Stimulated activated CD8-positive, alpha-beta memory T cell treated with anti-CD3 and anti-CD28 coated beads, Interleukin-7, amount 100 ng/mL, for 24 hours (primary cell): Measurements from ENCODE around the gene MAP1LC3C.
"Not testable (repeated sequence)": the region's sequence is repeated elsewhere in the genome, so short reads cannot be mapped to it uniquely, and the experiment has no call there.

Experiments
- DNase-seq: peaks from one replicate; pipeline ENCODE4 v3.0.0-alpha.2; 2020; ENCODE audit warnings: low read depth

MAP1LC3C gene

DNA sequence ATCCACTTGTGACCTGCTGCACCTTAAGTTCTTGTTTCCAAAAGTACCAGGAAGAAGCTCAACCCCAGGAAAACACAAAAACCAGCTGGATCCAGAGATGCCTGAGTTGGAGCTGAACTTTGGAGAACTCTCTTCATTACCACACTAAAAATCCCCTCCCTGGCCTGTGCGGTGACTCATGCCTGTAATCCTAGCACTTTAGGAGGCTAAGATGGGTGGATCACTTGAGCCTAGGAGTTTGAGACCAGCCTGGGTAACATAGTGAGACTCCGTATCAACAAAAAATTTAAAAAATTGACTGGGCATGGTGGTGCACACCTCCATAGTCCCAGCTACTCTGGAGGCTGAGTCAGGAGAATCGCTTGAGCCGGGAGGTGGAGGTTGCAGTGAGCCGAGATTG lies 6.2 kb downstream of the MAP1LC3C start:
- no peak for DNase-seq

DNA sequence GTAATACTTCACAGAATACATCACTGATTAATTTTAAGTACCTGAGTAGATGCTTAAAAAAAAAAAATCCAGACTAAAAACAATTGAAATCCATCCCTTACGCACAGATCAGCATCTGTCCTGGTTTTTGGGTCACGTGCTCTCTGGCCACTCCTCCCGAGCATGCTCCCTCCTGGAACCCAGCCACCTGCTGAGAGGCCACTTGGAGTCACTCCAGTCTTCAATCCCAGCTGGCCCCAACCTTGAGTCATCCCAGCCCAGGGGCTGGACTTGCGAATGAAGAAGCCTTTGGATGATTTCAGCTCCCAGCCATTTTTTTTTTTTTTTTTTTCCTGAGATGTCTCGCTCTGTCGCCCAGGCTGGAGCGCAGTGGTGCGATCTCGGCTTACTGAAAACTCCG lies 8.9 kb downstream of the MAP1LC3C start:
- no peak for DNase-seq

DNA sequence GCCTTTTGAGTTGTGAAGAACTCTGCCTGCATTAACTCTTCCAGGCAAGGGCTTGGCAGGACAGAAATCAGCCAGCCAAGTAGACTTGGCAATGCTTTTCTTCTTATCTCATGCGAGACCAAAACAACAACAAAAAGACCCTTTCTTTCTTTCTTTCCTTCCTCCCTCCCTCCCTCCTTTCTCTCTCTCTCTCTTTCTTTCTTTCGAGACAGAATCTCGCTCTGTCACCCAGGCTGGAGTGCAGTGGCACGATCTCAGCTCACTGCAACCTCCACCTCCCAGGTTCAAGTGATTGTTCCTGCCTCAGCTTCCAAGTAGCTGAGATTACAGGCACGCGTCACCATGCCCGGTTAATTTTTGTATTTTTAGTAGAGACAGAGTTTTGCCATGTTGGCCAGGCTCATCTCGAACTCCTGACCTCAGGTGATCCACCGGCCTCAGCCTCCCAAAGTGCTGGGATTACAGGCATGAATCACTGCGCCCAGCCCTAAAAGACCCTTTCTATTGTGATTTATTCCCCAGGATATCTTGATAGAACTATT lies 10.4 kb downstream of the MAP1LC3C start:
- not testable (repeated sequence) for DNase-seq

DNA sequence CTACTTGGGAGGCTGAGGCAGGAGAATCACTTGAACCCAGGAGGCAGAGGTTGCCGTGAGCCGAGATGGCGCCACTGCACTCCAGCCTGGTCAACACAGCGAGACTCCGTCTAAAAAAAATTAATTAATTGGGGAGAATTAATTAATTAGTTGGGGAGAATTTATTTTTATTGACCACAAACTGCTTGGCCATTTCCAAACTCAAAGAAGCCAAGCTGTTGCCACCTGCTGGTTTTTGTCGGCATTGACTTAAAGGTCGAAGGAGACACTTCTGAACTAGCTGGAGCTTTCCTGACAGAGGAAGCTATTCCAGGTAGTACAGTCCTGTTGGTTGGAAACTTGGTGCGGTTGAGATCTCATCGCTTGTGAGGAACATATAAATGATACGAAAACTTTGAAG lies 13.1 kb downstream of the MAP1LC3C start:
- DNase-seq = no peak

DNA sequence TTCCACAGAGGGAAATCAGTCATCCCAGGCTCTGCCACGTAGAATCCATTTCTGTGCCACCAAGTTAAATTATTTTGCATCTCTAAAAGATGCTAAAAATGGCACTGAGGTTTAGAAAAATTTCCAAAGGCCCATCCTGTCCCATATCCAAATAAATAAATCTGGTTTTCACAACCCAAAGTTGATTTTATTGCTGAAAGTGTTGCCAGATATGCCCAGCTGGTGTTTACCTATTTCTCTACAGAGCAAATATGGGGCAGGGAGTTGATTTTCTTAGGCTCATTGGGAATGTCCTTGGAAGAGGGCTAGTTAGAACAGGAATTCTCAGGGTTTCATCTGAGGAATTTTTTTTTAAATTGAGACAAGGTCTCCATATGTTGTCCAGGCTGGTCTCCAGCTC lies 19.0 kb downstream of the MAP1LC3C start:
- DNase-seq = no peak

DNA sequence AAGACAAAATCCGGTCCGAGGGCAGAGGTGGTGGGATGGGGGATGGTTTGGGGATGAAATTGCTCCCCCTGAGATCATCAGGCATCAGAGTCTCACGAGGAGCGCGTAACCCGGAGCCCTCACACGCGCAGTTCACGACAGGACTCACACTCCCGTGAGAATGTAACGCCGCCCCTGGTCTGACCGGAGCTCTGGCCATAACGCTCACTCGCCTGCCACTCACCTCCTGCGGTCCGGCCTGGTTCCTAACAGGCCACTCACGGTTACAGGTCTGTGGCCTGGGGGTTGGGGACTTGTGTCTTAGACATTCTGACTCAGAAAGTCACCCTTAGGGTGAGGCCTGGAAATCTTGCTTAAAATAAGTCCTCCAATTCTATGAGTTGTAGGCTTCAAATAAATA lies 19.8 kb downstream of the MAP1LC3C start:
- no peak for DNase-seq

DNA sequence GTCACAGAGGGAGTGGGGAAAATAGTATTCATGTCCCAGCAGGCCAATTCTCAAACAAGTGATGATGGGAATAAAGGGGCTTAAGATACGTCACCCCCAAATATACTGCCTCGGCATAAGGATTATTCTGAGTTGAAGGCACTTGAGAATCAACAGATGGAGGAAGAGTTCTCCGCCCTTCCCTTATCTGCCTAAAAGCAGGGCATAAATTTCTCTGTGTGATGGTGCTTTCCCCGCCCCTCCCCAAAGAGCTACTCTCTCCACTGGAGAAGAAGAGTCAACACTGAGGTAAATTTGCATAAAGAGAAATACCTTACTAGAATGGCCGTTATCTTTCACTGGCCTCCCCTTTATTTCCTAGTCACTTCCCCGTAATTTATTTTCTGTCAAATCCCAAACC lies 22.7 kb downstream of the MAP1LC3C start:
- no peak for DNase-seq

DNA sequence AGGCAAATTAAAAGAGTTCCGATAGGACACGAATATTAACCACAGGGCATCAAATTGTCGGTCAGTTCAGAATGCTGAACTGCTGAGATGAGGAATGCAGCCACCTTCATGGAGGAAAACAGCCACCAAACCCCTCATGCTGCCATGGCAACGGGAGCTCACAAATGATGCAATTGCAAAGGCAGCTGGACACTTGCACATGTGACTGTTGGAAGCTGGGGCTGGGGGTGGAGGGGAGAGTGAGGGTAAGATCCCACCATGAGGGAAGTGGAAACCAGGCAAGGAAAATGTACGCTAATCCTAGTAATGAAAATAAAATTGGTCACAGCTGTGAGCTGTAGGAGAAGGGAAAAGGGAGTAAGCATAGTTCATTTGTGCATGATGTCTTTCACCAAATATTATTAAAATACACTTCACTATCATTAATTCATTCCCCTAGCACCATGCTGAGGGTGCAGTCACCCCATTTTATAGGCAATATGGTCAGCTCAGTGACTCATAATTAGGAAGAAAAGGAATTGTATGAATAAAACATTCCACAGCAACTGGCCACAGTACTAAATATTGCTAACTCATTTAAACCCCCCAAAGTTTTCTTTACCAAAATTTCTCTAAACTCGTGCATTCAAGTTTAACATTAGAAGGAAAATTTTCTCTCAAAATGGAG lies 26.1 kb downstream of the MAP1LC3C start:
- no peak for DNase-seq

DNA sequence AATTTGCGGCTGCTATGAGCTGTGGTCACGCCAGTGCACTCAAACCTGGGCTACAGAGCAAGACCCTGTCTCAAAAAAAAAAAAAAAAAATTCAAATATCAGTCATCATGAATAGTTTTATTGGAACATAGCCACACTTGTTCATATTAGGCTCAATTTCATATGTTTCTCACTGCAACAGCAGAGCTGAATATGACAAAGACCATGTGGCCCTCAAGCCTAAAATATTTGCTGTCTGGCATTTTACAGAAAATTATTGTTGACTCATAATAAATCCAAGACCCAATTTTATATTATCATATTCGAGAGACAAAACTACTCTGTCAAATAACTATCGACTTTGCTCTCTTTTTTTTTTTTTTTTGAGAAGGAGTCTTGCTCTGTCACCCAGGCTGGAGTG lies 30.3 kb downstream of the MAP1LC3C start:
- no peak for DNase-seq

DNA sequence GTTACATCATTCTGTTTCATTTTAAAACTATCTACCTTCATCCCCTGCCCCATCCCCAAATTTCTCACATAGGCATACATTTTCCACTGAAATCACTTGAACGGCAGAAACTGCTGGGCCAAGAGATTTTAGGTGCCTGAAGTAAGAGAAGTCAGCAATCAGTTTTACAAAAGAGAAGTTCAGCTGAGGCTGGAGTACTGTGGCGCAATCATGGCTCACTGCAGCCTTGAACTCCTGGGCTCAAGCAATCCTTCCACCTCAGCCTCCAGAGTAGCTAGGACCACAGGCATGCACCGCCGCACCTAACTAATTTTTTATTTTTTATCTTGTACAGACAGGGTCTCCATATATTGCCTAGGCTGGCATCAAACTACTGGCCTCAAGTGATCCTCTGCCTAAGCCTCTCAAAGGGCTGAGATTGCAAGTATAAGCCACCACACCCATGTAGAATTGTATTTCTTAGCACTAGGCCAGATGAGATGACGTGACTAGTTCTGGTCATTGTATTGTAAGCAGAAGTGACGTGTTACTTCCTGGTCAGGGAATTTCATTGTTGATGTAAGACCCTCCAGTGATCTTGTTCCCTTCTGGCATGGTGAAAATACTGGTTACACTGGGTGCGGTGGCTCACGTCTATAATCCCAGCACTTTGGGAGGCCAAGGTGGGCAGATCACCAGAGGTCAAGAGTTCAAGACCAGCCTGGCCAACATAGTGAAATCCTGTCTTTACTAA lies 34.2 kb downstream of the MAP1LC3C start:
- DNase-seq = no peak

DNA sequence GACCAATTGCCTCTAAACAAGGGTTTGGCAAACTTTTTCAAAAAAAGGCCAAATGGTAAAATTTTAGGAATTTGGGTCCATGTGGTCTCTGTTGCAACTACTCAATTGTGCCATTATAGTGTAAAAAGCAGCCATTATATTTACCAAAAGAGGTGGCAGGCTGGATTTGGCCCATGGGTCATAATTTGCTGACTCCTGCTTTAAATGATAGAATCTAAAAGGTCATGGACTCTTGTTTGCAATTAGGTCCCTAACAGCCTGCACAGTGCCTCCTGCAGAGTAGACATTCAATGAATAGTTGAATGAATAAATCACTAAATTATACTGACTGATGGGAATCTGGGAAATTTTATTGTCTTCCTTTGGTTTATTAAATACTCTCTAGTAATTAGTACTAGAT lies 35.2 kb downstream of the MAP1LC3C start:
- DNase-seq = no peak

DNA sequence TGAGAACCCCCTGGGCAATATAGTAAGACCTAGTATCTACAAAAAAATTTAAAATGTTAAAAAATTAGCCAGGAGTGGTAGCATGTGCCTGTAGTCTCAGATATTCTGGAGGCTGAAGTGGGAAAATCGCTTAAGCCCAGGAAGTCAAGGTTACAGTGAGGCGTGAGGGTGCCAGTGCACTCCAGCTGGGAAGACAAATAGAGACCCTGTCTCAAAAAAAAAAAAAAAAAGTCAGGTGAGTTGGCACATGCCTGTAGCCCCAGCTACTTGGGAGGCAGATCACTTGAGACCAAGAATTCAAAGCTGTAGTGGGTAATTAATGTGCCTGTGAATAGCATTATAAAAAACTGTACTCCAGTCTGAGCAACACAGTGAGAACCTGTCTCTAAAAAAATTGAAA lies 36.7 kb downstream of the MAP1LC3C start:
- DNase-seq = no peak

DNA sequence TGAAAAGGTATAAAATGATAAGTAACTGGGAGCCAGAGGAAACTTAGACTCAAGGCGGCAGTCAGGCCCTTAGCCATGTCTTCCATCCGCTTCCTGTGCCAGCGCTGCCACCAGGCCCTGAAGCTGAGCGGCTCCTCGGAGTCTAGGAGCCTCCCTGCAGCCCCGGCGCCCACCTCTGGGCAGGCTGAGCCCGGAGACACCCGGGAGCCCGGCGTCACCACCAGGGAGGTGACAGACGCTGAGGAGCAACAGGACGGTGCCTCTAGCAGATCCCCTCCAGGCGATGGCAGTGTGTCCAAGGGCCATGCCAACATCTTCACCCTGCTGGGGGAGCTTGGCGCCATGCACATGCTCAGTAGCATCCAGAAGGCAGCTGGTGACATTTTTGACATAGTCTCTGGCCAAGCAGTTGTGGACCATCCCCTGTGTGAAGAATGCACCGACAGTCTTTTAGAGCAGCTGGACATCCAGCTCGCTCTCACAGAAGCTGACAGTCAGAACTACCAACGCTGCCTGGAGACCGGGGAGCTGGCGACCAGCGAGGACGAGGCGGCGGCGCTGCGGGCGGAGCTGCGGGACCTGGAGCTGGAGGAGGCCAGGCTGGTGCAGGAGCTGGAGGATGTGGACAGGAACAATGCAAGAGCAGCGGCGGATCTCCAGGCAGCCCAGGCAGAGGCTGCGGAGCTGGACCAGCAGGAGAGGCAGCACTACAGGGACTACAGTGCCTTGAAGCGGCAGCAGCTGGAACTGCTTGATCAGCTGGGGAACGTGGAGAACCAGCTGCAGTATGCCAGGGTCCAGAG lies 41.0 kb downstream of the MAP1LC3C start, which contains the start of gene BECN2:
Gene BECN2 (plus strand): TSS at position 76 of the 803 bp plus-strand sequence. CDS start 0 bp downstream, at position 76.
- DNase-seq = no peak

DNA sequence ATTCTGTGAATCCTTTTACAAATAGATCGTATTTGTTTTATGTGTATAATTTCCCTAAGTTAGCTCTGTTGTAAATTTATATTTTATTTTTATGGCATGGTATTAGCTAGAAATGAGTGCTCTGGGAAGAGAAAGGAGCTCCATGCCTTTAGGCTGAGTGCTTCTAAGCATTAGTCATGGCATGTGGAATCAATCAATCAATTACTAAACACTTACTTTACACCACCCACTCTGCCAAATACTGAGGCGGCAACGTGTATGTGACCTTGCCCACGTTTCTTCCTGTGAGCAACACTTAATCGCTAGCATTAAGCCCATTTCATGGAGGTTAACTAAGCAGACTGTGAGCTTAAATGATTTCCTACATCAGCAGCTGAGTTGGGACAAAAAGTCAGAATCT lies 48.5 kb downstream of the MAP1LC3C start:
- DNase-seq = no peak

DNA sequence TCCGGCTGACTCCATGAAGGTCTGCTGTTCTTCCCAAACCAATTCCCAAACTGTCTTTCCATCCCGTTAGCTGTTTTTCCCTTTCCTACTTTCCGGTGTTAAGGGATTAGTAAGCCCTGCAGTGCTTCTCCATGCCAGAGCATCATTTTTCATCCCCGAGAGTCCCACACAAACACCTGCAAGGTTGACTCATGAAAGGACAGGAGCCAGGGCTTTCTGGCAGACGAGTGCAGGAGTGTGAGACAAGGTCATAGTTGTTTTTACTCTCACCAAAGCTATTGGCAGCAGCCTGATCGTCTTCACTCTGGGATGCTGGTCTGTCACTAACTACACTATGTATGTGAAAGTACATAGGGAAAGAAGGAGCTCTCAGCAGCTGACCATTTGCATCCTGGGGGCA lies 51.5 kb downstream of the MAP1LC3C start:
- no peak for DNase-seq
